ENCODE results near the gene NTM.

NTM gene

GRCh38 chr11:131412061-131412460 is 41.6 kb downstream of the NTM start:
- TF ChIP-seq CTCF (IDR thresholded peaks at IDR 0.05; ENCODE audit: low read depth, low read length): no peak
- no peak overlapping the region for H3K4me3 ChIP-seq (ENCODE audit: low read depth, low read length)
- in situ Hi-C loops (cut with HindIII; ENCODE audit: low sequenced_read_pairs): no loop called here
- no peak for DNase-seq (ENCODE audit: low read depth, low spot score)

- H3K4me3 ChIP-seq (ENCODE audit: low read depth, low read length): no peak overlapping the region
- no peak for TF ChIP-seq CTCF (IDR thresholded peaks at IDR 0.05; ENCODE audit: low read depth, low read length)
- in situ Hi-C loops (cut with HindIII; ENCODE audit: low sequenced_read_pairs): no loop called here
- no peak for DNase-seq (ENCODE audit: low read depth, low spot score)
Observed at GRCh38 chr11:131413217-131413616, 42.8 kb downstream of the NTM start.

GRCh38 chr11:131418189-131418588 is 47.8 kb downstream of the NTM start:
- in situ Hi-C loops (cut with HindIII; ENCODE audit: low sequenced_read_pairs): no loop called here
- no peak for TF ChIP-seq CTCF (IDR thresholded peaks at IDR 0.05; ENCODE audit: low read depth, low read length)

GRCh38 chr11:131421066-131421855 is 50.8 kb downstream of the NTM start:
- H3K4me3 ChIP-seq (ENCODE audit: low read depth, low read length): no peak overlapping the region
- in situ Hi-C loops (cut with HindIII; ENCODE audit: low sequenced_read_pairs): no loop called here
- no peak for TF ChIP-seq CTCF (IDR thresholded peaks at IDR 0.05; ENCODE audit: low read depth, low read length)
- DNase-seq (ENCODE audit: low read depth, low spot score): no peak

More at GRCh38 chr11:131418189-131418588, 47.8 kb downstream of the NTM start:
- no peak for DNase-seq (ENCODE audit: low read depth, low spot score)
- H3K4me3 ChIP-seq (ENCODE audit: low read depth, low read length): no peak overlapping the region

GRCh38 chr11:131422029-131422428 is 51.6 kb downstream of the NTM start:
- DNase-seq (ENCODE audit: low read depth, low spot score): no peak
- no peak overlapping the region for H3K4me3 ChIP-seq (ENCODE audit: low read depth, low read length)
- in situ Hi-C loops (cut with HindIII; ENCODE audit: low sequenced_read_pairs): no loop called here
- TF ChIP-seq CTCF (IDR thresholded peaks at IDR 0.05; ENCODE audit: low read depth, low read length): no peak

GRCh38 chr11:131422496-131422895 is 52.1 kb downstream of the NTM start:
- in situ Hi-C loops (cut with HindIII; ENCODE audit: low sequenced_read_pairs): no loop called here
- DNase-seq (ENCODE audit: low read depth, low spot score): no peak
- no peak overlapping the region for H3K4me3 ChIP-seq (ENCODE audit: low read depth, low read length)
- no peak for TF ChIP-seq CTCF (IDR thresholded peaks at IDR 0.05; ENCODE audit: low read depth, low read length)

Measured in astrocyte of the spinal cord (primary cell).